HG03354 (cell line): ENCODE results near the gene TGFBR3L.
"Not testable (repeated sequence)": the region's sequence is repeated elsewhere in the genome, so short reads cannot be mapped to it uniquely, and the experiment has no call there.

ENCODE experiments used
- ATAC-seq: cut with Tn5 transposase; IDR thresholded peaks from one replicate; pipeline ENCODE4 v1.9.1; 2021; ENCODE audit warnings: mild to moderate bottlenecking; ENCODE audit not compliant: unreplicated experiment, poor library complexity, severe bottlenecking

Gene TGFBR3L

DNA sequence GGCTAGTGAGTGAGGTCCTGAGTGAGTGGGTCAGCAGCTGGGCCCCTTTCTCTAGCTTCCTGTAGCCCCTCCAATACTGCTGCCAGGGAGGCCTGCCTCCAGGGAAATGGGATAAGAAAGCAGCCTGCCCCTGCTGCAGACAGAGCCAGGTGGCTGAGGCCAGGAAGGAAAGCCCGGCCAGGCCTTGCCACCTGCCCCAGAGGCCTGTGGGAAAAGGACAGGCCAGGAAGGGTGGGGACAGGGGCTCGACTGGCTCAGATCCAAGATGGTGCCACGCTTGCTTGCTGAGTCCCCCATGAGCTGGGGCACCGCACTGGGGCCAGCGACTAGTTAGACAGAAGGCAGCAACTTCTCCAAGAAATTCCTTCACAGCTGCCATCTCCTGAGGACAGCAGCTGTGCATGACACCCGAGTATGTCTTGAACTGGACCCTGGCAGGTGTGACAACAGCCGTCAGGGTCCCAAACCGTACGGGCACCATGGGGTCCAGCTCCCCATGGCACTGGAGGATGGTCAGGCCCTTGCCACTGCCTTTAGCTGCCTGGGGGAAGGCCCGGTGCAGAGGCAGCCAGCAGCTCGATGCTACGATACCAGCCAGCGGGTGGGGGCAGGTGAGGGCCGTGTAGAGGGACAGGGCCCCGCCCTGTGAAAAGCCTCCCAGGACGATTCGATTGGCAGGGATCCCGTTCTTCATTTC, 35.4 kb upstream of the TGFBR3L start:
- ATAC-seq, result no peak

DNA sequence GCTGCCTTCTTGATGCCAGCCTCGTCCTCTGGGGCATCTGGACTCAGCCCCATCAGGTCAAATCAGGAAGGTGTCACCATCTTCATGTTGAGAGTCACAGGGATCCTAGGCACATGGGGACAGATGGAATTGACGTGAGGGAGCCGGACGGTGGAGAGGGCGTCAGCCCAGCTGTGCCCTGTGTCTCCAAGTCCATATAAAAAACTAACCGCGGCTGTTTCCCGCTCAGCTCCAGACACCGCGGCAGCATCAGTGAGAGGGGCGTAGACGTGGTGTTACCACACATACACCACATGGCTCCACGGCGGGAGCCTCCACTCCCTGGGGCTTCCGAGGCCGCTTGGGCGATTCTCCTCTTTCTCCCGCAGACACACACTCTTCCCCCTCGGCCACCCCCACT, 34.8 kb upstream of the TGFBR3L start:
- ATAC-seq, result no peak

DNA sequence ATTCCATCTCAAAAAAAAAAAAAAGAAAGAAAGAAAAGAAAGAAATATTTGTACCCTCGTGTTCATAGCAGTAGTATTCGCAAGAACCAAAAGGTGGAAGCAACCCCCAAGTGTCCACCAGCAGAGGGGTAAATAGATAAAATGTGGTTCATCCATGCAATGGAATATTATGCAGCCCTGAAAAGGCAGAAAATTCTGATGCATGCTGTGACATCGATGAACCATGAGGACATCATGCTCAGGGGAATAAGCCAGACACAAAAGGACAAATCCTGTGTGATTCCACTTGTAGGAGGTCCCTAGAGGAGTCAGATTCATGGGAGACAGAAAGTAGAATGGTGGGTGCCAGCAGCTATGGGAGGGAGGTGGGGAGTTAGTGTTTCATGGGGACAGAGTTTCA, 32.7 kb upstream of the TGFBR3L start:
- ATAC-seq, result no peak

DNA sequence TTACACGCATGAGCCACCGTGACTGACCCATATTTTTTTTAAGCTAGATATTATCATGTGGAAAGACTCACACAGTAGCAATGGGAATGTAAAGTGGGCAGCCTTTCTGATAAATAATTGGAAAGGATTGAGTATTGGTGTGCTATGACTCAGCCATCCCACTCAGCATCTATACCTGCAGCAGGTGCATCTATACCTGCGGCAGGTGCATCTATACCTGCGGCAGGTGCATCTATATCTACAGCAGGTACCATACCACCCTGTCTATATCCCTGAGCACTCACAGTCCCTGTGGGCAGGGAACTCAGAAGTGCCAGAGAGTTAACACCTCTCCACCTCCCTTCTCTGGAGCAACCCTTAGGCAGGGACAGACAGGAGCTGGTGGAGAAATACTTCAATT, 31.5 kb upstream of the TGFBR3L start:
- no peak for ATAC-seq

DNA sequence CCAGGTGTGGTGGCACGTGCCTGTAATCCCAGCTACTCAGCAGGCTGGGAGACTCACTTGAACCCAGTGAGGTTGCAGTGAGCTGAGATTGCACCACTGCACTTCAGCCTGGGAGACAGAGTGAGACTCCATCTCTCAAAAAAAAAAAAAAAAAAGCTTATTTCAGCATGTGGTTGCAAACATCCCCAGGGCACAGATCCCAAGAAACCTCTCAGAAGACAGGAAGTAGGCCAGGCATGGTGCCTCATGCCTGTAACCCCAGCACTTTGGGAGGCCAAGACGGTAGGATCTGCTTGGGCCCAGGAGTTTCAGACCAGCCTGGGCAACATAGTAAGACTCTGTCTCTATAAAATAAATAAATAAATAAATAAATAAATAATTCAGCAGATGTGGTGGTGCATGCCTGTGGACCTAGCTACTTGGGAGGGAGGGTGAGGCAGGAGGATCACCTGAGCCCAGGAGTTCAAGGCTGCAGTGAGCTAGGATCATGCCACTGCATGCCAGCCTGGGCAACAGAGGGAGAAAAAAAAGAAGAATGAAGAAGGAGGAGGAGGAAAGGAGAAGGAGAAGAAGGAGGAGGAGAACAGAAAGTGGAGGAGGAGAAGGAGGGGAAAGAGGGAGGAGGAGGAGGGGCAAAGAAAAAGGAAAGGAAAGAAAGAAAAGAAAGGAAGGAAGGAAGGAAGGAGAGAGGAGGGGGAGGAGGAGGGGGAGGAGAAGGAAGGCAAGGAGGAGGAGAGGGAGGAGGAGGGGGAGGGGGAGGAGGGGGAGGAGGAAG, 30.6 kb upstream of the TGFBR3L start:
- no peak for ATAC-seq

DNA sequence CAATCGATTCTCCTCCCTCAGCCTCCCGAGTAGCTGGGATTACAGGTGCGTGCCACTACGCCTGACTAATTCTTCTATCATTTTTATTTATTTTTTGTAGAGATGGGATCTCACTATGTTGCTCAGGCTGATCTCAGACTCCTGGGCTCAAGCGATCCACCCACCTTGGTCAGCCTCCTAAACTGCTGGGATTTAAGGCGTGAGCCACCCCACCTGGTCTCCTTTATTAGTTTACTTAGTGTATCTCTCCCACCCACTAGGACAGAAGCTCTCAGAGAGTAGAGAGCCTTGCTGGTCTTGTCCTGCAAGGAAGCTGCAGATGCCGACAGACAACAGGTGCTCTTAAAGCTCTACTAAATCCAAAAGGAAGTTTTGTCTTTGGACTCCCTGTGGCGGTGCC, 28.8 kb upstream of the TGFBR3L start:
- no peak for ATAC-seq

DNA sequence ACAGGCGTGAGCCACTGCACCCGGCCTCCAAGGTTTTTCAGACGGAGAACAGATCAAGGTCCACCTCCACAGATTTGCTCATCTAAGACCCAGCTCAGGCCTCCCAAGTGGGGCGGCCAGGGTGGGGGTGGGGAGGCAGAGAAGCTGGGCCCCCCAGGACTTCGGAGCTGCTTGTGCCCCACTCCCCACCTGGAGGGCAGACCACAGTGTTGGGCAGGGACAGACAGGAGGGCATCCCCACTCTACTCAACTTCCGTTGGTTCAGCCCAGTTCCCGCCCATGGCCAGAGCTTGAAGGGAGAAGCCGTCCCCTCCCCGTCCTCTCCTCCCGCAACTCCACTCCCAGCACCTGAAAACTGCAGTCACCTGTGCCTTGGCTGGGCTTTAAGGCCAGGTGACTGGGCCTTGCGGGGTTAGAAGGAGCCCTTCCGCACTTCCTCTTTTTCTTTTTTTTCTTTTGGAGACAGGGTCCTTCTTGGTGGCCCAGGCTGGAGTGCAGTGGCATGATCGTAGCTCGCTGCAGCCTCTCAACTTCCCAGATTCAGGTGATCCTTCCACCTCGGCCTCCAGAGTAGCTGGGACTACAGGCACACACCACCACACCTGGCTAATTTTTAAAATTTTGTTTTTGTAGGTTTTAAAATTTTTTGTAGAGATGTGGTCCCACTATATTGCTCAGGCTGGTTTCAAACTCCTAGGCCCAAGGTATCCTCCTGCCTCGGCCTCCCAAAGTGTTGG, 27.1 kb upstream of the TGFBR3L start:
- ATAC-seq, result no peak

DNA sequence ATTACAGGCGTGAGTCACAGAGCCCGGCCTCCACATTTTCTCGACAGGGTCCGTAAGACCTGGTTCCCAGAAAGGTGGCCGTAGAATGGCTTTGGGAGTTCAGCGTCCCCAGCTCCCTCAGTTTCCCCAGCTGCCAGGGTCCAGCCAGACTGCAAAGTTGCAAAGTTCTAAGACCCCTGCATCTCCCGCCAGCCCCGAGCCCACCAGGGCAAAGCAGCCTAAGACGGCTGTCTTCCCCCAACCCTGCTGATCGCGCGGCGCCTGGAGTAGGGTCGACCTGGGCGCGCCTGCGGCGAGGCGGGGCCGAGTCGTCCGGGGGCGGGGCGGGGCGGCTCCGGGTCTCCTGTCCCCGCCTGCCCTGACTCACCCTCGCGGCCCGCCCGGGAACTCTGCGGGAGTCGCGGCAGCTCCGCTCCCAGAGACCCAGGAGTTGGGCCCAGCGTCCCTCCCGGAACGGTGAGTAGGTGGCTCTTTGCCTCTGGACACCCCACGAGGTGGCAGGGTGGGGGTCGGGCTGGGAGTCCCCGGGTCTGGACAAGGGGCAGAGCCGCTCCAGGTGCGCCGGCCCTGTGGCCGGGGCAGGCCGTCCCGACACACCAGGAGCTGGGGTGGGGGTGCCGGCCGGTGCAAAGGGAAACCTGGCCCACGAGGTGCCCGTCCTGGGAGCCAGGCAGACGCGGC, 26.3 kb upstream of the TGFBR3L start, which contains the start of gene LRRC8E:
LRRC8E (plus strand) TSS at position 366 of the 681 bp plus-strand sequence. CDS start 7,094 bp downstream, outside the sequence.
- ATAC-seq, result no peak

DNA sequence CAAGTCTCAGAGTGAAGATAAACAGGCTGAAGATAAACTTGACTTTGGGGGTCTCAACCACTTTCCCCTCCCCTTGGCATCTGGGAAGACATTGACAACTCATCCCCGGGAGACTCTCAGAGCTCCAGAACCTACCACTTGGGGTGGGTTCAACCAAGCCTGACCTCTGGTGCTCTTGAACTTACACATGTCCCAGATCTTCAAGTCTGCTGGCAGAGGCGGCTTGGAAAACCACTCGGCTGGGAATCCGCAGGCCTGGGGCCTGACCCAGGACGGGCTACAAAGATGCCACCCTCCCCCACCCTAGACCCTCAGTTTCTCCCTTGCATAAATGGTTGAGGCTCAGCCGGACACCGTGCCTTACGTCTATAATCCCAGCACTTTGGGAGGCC, 25.8 kb upstream of the TGFBR3L start:
- ATAC-seq, result no peak

DNA sequence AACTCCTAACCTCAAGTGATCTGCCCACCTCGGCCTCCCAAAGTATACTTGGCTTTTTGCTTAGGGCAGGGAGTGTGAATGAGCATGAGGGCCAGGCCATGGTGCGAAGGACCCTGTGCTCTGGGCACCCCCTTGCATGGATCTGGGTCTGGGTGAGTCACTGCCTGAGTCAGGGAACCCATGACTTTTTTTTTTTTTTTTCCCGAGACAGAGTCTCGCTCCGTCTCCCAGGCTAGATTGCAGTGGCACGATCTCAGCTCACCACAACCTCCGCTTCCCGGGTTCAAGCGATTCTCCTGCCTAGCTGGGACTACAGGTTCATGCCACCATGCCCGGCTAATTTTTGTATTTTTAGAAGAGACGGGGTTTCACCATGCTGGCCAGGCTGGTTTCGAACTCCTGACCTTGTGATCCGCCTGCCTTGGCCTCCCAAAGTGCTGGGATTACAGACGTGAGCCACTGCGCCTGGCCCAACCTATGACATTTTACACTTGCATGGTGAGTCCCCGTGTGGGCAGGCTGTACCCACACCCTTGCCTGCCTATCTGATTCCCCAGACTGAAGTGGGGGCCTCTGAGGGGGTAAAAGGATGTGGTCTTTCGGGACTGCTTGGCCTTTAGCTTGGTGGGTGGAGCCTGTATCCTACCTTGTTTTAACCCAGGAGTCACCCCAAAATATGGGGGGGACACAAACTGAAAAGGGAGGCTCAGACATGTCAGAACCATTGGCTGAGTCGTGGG, 21.1 kb upstream of the TGFBR3L start:
- ATAC-seq, result not testable (repeated sequence)

DNA sequence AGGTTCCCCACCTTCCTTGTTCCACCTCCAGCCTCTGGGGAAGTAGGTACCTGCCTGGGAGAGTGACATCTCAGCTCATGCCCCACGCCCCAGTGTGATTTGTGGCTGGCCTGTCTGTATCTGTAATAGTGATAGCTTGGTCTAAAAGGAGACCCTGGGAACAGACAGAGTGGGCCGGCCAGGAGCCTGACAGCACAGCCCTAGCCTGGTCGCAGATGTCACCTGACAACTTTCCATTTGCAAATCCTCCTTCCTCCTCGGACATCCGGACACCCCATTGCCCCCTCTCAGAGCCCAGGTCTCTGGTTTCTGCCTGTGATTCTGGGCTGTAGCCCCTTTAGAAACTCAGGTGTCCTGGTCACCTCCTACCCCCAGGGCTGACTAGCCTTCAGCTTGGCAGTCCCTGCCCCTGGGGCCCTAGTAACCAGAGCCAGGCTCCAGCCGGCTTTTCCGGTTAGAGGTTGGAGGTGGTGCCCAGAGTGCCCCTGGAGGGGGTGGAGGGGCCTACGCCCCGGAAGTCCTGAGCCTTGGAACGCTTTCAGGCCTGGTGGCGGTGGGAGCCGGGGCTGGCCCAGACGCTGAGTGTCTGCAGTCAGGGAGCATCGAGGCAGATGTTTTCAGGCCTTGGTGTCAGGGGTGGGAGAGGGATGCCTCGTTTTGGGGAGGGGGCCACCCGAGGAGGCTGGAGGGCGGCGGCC, 19.9 kb upstream of the TGFBR3L start:
- ATAC-seq, result no peak

DNA sequence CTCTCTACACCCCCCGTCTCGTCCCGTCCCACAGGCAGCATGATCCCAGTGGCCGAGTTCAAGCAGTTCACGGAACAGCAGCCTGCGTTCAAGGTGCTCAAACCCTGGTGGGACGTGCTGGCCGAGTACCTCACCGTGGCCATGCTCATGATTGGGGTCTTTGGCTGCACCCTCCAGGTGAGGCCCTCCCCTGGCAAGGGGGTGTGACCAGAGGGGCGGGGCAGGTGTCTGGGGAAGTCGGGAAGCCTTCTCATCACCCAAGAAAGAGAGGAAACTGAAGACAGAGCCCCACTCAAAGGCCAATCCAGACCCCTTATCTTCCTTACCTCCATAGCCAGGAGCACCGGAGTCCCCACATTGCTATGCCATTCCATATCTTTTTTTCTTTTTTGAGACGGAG, 19.1 kb upstream of the TGFBR3L start:
- ATAC-seq, result no peak

DNA sequence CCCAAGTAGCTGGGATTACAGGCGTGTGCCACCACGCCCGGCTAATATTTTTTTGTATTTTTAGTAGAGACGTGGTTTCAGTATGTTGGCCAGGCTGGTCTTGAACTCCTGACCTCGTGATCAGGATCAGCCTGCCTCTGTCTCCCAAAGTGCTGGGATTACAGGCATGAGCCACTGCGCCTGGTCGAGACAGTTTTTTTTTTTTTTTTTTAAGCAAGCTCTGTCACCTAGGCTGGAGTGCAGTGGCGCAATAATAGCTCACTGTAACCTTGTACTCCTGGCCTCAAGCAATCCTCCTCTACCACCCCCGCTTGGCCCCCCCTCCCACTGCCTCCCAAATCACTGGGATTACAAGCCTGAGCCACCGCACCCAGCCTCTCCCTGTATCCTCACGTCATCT, 17.3 kb upstream of the TGFBR3L start:
- no peak for ATAC-seq

DNA sequence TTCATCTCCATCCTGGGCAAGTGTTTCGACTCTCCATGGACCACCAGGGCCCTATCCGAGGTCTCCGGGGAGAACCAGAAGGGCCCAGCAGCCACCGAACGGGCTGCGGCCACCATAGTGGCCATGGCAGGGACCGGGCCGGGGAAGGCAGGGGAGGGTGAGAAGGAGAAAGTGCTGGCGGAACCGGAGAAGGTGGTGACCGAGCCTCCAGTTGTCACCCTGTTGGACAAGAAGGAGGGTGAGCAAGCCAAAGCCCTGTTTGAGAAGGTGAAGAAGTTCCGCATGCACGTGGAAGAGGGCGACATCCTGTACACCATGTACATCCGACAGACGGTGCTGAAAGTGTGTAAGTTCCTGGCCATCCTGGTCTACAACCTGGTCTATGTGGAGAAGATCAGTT, 15.7 kb upstream of the TGFBR3L start:
- ATAC-seq, result no peak

DNA sequence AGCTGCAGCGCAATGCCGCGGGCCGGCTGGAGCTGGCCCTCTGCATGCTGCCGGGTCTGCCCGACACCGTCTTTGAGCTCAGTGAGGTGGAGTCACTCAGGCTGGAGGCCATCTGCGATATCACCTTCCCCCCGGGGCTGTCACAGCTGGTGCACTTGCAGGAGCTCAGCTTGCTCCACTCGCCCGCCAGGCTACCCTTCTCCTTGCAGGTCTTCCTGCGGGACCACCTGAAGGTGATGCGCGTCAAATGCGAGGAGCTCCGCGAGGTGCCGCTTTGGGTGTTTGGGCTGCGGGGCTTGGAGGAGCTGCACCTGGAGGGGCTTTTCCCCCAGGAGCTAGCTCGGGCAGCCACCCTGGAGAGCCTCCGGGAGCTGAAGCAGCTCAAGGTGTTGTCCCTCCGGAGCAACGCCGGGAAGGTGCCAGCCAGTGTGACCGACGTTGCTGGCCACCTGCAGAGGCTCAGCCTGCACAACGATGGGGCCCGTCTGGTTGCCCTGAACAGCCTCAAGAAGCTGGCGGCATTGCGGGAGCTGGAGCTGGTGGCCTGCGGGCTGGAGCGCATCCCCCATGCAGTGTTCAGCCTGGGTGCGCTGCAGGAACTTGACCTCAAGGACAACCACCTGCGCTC, 14.8 kb upstream of the TGFBR3L start:
- ATAC-seq, result no peak

DNA sequence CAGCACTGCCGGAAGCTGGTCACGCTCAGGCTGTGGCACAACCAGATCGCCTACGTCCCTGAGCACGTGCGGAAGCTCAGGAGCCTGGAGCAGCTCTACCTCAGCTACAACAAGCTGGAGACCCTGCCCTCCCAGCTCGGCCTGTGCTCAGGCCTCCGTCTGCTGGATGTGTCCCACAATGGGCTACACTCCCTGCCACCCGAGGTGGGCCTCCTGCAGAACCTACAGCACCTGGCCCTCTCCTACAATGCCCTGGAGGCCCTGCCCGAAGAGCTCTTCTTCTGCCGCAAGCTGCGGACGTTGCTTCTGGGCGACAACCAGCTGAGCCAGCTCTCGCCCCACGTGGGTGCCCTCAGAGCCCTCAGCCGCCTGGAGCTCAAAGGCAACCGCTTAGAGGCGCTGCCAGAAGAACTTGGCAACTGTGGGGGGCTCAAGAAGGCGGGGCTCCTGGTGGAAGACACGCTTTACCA, 14.2 kb upstream of the TGFBR3L start:
- no peak for ATAC-seq

DNA sequence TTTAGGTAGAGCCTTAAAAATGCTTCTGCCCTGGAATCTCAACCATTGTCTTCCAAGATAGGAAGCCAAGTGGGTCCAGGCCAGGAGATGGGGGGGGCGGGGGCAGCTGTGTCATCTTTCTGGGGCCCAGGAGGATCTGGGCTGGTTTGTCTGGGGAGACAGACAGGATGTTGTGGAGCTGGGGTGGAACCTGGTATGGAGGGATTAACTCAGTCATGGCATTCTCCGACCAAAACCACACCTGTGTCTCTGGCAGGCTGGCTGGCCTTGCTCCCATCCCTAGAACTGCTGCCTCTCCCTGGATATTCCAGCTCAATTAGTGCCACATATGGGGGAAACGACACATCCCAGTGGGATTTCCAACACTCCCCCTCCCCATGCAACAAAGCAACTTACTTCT, 13.7 kb upstream of the TGFBR3L start:
- ATAC-seq, result no peak

DNA sequence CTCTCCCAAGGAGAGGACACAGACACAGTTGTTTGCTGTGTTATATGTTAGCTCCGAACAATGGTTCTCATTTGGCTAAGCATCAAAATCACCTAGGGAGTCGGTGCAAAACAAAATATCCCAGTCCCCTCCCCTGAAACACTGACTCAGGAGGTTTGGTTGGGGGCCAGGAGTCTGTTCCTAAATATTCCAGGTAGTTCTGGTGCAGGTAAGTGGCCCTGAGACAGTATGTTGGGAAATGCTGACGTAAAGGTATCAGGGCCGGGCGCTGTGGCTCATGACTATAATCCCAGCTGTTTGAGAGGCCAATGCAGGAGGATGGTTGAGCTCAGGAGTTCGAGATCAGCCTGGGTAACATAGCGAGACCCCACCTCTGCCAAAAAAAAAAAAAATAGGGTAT, 13.3 kb upstream of the TGFBR3L start:
- ATAC-seq, result no peak
